IPS-18c (cell line): ENCODE data around the gene HHEX.
A peak's percentile ranks its signal among the peaks of the same experiment; 100 is the strongest.
"Not testable (repeated sequence)": the region's sequence is repeated elsewhere in the genome, so short reads cannot be mapped to it uniquely, and the experiment has no call there.

Experiments
- H3K4me3 ChIP-seq: 2 replicates; pipeline ENCODE4 v1.7.0; 2013; ENCODE audit warnings: low read depth, mild to moderate bottlenecking, low read length, moderate library complexity; ENCODE audit not compliant: insufficient read depth
- H3K9me3 ChIP-seq: one replicate; pipeline ENCODE4 v1.6.1; 2013; ENCODE audit warnings: mild to moderate bottlenecking, low read length, moderate library complexity; ENCODE audit not compliant: control insufficient read depth, insufficient read depth

The HHEX gene

DNA sequence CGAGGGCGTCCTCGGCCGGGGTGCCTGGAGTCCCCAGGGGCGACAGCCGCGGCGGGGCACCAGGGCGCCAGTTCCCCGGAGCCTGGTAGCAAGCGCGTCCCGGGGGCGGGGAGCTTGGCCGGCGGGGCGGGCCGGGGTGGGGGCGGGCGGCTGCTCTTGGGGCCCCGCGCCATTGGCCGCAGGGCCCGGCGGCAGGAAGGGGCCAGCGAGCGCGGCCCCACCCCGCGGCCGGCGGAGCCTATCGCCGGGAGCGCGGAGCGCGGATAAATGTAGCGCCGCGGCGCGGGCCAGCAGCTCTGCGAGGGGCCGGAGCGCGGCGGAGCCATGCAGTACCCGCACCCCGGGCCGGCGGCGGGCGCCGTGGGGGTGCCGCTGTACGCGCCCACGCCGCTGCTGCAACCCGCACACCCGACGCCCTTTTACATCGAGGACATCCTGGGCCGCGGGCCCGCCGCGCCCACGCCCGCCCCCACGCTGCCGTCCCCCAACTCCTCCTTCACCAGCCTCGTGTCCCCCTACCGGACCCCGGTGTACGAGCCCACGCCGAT is at the start of gene HHEX:
HHEX (plus strand) TSS at position 293 of the 548 bp plus-strand sequence; CDS start at position 325, 32 bp downstream.
- Histone ChIP-seq H3K9me3 (no peaks in the 10 kb centered on the region), H3K4me3 (peak within 1 kb of the TSS; percentile 54)

DNA sequence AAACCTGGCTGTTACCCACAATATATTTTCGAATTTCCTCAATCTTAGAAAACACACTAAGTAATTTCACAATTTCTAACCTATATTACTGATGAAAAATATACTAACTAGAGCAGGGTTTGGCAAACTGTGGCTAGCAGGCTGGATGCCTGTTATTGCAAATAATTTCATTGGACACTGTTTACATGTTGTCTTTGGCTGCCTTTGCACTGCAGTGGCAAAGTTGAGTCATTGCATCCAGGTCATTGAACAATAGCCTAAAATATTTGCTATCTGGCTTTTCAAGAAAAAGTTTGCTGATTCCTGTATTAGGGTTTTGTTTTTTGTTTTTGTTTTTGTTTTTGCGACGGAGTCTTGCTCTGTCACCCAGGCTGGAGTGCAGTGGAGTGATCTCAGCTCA is 49.6 kb upstream of the HHEX start:
- H3K9me3 ChIP-seq = no peaks in the 10 kb centered on the region
- no peak overlapping the region for H3K4me3 ChIP-seq

GRCh38 chr10:92641492-92641891 is 48.3 kb upstream of the HHEX start:
- Histone ChIP-seq H3K9me3 (no peaks in the 10 kb centered on the region), H3K4me3 (no peak overlapping the region)

- Histone ChIP-seq H3K9me3 (no peaks in the 10 kb centered on the region), H3K4me3 (no peak overlapping the region)
Observed at GRCh38 chr10:92644921-92645320, 44.8 kb upstream of the HHEX start.

DNA sequence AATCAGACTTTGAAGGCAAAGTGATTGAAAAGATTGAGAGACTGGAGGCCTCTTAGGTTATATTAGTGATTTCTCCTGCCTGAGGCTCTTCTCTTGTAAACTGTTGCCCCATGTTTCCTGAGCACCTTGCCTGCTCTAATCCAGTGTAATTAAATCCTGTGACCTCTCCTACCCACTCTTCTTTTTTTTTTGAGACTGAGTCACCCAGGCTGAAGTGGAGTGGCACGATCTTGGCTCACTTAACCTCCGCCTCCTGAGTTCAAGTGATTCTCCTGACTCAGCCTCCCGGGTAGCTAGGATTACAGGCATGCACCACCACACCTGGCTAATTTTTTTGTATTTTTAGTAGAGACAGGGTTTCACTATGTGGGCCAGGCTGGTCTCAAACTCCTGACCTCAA is 38.9 kb upstream of the HHEX start:
- not testable (repeated sequence) for H3K9me3 ChIP-seq, H3K4me3 ChIP-seq

DNA sequence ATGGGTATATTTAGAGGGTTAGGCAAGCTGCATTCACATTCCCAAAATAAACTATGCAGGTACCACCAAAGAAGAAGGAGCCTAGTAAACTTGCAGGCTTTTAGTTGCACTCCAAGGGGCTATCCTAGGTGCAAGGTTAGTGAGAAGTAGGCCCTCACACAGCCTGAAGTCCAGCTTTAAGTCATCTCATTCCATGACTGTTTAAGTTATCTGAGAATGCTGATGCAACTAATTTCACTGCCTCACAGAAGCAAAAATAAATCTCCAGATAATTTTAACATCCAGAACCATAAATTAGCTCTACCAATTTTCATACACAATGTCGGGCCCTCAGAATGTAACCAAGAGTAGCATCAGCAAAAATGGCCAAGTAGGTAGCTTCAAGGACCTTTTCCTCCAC is 34.3 kb upstream of the HHEX start:
- no peak overlapping the region for H3K4me3 ChIP-seq

DNA sequence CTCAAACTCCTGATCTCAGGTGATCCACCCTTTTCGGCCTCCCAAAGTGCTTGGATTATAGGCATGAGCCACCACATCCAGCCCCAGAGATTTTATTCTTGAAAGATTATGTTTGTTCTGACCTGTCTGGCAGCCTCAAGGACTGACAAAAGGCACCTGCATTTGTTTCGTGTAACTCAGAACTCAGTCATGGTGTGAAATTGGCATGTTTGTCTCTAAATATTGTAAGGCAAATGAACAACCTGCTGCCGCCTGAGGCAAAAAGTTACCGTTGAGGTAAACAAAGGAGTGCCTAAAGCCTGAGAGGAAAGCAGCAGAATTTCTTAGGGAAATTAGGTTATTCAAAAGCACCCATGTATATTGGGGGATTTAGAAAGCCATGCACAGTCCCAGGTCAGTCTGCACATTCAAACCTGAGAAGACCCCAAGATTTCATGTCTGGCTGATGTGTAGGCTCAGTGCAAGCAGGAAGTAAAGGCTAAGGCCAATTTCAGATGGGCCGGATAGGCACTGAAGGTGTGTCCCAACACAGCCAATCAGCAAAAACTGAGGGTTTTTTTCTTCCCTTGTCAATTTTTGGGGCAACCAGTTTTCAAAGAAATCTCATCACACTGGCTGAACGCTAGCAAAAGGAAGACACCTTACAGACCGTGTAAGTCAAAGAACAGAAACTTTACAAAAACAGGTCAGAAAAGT is 33.3 kb upstream of the HHEX start:
- H3K9me3 ChIP-seq = no peaks in the 10 kb centered on the region
- no peak overlapping the region for H3K4me3 ChIP-seq

More for the DNA sequence above, 34.3 kb upstream of the HHEX start:
- no peaks in the 10 kb centered on the region for H3K9me3 ChIP-seq

DNA sequence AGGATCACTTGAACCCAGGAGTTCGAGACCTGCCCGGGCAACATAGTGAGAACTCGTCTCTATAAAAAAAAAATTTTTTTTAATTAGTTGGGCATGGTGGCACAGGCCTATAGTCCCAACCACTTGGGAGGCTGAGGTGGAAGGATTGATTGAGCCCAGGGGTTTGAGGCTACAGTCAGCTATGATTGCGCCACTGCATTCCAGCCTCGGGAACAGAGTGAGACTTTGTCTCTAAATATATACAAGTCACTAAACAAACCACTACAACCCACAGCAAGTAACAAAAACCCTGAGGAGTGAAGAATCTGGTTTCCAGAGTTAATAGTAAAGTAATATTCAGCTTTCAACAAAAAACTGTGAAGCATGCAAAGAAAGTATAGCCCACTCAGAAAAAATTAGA is 32.7 kb upstream of the HHEX start:
- H3K4me3 ChIP-seq = no peak overlapping the region
- no peaks in the 10 kb centered on the region for H3K9me3 ChIP-seq

- Histone ChIP-seq H3K4me3 (no peak overlapping the region), H3K9me3 (no peaks in the 10 kb centered on the region)
Observed at GRCh38 chr10:92662848-92663247, 26.9 kb upstream of the HHEX start.

DNA sequence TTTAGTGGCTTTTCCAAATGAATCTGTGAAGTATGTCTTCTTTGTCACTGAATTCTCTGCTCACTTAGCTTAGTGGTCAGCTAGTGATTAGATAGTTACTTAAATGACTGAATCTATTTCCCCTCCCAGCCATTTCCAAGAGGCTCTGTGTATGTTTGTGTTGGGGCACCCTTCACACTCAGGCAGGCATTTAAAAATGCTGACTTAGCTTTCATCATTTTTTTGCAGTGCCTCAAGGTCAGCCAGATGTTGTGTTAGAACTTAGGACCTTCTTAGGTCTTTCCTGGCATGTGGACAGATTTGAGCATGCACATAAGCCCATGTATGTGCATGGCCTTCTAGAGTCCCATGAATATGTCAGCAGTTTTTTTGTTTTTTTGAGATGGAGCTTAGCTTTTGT is 25.4 kb upstream of the HHEX start:
- no peaks in the 10 kb centered on the region for H3K9me3 ChIP-seq
- H3K4me3 ChIP-seq = no peak overlapping the region

- Histone ChIP-seq H3K9me3 (no peaks in the 10 kb centered on the region), H3K4me3 (no peak overlapping the region)
Observed at GRCh38 chr10:92667078-92667477, 22.7 kb upstream of the HHEX start.

- Histone ChIP-seq H3K9me3 (peaks cover 2% of the 10 kb centered on the region), H3K4me3 (no peak overlapping the region)
Observed at GRCh38 chr10:92677708-92678107, 12.0 kb upstream of the HHEX start.

- peaks cover 2% of the 10 kb centered on the region for H3K9me3 ChIP-seq
Observed at GRCh38 chr10:92678206-92678605, 11.5 kb upstream of the HHEX start.

DNA sequence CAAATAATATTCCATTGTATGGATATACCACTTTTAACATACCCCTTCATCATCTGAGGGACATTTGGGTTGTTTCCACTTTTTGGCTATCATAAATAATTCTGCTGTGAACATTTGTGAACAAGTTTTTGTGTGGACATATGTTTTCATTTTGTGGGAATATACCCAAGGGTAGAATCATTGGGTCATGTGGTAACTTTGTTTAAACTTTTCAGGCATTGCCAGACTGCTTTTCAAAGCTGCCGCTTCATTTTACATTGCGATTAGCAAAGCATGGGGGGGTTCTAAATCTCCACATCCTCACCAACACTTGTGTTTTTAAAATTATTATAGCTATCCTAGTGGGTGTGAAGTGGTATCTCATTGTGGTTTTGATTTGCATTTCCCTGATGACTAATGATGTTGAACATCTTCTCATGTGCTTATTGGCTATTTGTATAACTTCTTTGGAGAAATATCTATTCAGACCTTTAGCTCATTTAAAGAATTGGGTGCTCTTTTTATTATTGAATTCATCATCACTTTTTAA is 8.4 kb upstream of the HHEX start:
- H3K9me3 ChIP-seq = peaks cover 2% of the 10 kb centered on the region
- H3K4me3 ChIP-seq = no peak overlapping the region

More at GRCh38 chr10:92678206-92678605, 11.5 kb upstream of the HHEX start:
- H3K4me3 ChIP-seq = no peak overlapping the region

GRCh38 chr10:92688573-92688926 is 1.2 kb upstream of the HHEX start:
- H3K9me3 ChIP-seq = no peaks in the 10 kb centered on the region
- no peak overlapping the region; the same call in 1 of the 2 replicates for H3K4me3 ChIP-seq

DNA sequence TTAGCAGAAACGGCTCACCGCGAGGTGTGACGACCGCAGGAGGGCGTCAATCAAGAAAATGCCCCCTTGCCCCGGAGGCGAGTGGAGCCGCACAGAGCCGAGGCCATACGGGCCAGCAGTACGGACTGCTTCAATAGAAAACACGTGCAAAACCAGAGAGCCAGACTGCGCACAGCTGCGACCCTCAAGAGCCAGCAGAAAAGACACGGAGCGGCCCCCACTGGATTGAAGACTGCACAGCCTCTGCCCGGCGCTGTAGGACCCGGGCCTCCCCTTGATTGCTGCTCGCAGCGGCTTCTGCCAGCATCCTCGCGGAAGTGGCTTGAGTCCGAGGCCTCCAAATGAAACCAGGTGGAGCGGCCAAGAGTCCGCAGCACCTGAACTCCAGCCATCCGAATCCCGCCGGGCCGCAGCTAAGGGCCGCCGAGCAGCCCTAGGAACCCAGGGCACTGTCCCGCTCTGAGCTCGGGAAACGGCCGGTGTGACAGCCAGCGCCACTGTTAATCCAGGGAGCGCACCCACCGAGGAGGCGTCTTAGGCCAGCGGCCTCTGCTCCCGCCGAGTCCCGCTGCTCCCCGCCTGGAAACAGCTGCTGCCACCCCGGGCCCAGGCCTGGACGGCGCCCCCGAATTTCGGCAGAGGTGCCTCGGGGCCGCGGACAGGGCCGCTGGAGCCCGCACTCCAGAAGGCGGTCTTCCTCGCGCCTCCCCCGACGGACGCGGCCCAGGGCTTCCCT is 660 bp upstream of the HHEX start:
- H3K4me3 ChIP-seq = peak overlapping the region; percentile 43

DNA sequence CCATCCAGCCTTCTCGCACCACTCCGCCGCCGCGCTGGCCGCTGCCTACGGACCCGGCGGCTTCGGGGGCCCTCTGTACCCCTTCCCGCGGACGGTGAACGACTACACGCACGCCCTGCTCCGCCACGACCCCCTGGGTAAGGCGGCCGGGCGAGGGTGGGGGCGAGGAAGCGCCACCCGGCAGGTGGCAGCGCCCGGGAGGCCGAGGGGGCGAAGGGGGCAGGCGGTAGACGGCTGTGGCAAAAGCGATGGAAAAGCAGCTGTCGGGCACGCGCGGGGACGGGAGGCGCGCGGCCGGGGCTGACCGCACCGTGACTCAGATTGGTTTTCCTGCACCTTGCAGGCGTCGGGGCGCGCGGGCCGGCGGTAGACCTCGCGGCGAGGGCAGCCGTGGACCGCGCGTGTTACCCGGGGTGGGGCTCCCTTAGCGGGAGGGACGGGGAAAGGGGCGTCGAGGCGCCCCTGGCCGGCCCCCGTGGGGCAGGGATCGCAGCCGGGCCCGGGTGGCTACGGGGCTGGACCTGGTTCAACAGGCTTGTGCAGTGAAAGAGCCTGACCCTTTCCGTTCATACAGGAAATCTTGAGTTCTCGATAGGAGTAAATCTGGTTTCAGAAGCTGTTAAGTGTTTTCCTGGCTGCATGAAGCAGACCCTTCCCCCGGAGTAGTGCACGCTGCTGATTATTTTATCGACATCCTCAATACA is 608 bp downstream of the HHEX start:
- no peaks in the 10 kb centered on the region for H3K9me3 ChIP-seq
- peak overlapping the region; percentile 54 for H3K4me3 ChIP-seq

More for the DNA sequence above, 660 bp upstream of the HHEX start:
- H3K9me3 ChIP-seq = no peaks in the 10 kb centered on the region
